ENCODE measurements around the gene LRP2. TPM values are rescaled to one million over a fixed set of nuclear protein-coding genes. Genes with fewer than 3 reads are reported as not detected.
A peak's percentile ranks its signal among the peaks of the same experiment; 100 is the strongest.

Gene LRP2
- total RNA-seq, 2 experiments from 2014 or later: 1.8 to 2.2 TPM

GRCh38 chr2:169372561-169372960 lies 10.2 kb upstream of the LRP2 start:
- Mint-ChIP-seq H3K9me3 (no peaks in the 10 kb centered on the region), H3K4me3 (no peak overlapping the region), H3K36me3 (ENCODE audit: low read depth) (no peaks in the 10 kb centered on the region), H3K4me1 (ENCODE audit: low read depth) (no peaks in the 10 kb centered on the region), H3K27ac (no peak overlapping the region), H3K27me3 (peaks cover 10% of the 10 kb centered on the region)
- ChIA-PET POLR2A (no interaction called here), CTCF (no interaction called here)
- TF ChIP-seq, protein P1, sequence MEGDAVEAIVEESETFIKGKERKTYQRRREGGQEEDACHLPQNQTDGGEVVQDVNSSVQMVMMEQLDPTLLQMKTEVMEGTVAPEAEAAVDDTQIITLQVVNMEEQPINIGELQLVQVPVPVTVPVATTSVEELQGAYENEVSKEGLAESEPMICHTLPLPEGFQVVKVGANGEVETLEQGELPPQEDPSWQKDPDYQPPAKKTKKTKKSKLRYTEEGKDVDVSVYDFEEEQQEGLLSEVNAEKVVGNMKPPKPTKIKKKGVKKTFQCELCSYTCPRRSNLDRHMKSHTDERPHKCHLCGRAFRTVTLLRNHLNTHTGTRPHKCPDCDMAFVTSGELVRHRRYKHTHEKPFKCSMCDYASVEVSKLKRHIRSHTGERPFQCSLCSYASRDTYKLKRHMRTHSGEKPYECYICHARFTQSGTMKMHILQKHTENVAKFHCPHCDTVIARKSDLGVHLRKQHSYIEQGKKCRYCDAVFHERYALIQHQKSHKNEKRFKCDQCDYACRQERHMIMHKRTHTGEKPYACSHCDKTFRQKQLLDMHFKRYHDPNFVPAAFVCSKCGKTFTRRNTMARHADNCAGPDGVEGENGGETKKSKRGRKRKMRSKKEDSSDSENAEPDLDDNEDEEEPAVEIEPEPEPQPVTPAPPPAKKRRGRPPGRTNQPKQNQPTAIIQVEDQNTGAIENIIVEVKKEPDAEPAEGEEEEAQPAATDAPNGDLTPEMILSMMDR (IDR thresholded peaks at IDR 0.05): no peak
- DNase-seq: no peak
- intact Hi-C loops (cut with micrococcal nuclease): no loop called here
- no peak for ATAC-seq

GRCh38 chr2:169366066-169366465 lies 3.7 kb upstream of the LRP2 start:
- ChIA-PET POLR2A (no interaction called here), CTCF (interaction anchor here (0.6 to 1.3 kb wide), 2 partner anchors 257 to 1500 kb away, joined by 3 to 4 read pairs; no protein-coding TSS in a partner anchor)
- no peak for DNase-seq
- intact Hi-C loops (cut with micrococcal nuclease): no loop called here
- Mint-ChIP-seq H3K4me1 (ENCODE audit: low read depth) (peaks cover 33% of the 10 kb centered on the region), H3K4me3 (no peak overlapping the region), H3K27ac (no peak overlapping the region), H3K9me3 (no peaks in the 10 kb centered on the region), H3K27me3 (peaks cover 23% of the 10 kb centered on the region), H3K36me3 (ENCODE audit: low read depth) (peaks cover 3% of the 10 kb centered on the region)
- TF ChIP-seq, protein P1 (IDR thresholded peaks at IDR 0.05): no peak
- no peak for ATAC-seq

DNA sequence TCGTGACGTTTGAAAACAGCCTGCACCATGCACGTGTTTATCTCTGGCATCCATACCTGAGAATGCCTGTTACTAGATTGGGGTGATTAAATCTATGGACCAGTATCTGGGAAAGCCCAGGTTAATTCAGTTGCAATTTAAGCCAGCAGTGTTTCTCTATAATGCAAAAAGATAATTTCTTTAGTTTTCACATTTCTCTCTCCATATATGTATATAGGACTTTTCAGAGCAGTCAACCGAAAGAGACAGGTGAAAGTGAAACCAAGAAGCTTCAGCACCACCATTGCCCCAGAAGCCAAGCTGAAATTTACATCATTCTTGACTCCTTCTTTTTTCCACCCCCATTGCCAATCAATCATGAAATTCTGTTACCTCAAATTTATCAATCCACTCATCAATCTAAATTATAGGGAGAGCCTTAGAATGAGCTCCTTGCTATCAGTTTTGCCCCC lies 2.7 kb upstream of the LRP2 start:
- intact Hi-C loops (cut with micrococcal nuclease): no loop called here
- H3K27ac Mint-ChIP-seq: peak overlapping the region; percentile 90
- CTCF ChIA-PET: no interaction called here
- H3K36me3 Mint-ChIP-seq (ENCODE audit: low read depth): peaks cover 3% of the 10 kb centered on the region
- POLR2A ChIA-PET: no interaction called here
- H3K4me3 Mint-ChIP-seq: peak overlapping the region; percentile 94
- TF ChIP-seq, protein P1 (IDR thresholded peaks at IDR 0.05): no peak
- ATAC-seq (peak; percentile 11), DNase-seq (peak; percentile 27)
- peaks cover 33% of the 10 kb centered on the region for H3K4me1 Mint-ChIP-seq (ENCODE audit: low read depth)
- H3K9me3 Mint-ChIP-seq: no peaks in the 10 kb centered on the region
- peaks cover 29% of the 10 kb centered on the region for H3K27me3 Mint-ChIP-seq

DNA sequence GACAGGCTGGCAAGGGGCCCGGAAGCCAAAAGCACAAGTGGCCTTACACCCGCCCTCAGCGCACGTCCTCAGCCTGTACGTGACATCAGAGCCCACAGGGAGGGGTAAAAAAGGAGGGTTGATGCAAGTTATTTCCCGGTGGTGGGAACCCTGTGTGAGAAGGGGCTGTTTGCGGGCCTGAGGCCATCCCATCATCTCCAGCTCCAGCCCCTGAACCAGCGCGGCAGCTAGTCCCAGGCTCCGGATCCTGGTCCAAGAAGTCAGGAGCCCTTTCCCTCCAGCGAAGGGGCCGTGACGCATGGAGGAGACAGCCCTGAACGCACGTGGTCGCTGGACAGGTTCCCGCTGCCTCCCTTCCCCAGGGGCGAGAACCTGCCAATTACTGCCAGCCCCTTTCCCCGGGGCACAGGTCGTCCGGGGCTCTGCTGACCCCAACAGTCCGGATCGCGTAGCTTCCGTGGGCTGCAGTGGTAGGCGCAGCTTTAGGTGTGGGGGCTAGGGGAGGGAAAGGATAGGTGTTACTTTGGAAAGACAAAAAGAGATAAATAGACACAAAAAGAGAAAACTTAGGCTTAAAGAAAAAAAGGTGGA lies 1.3 kb upstream of the LRP2 start:
- POLR2A ChIA-PET: interaction anchor here (0.6 kb wide), 1 partner anchor 22 kb away, joined by 3 read pairs; no protein-coding TSS in a partner anchor
- H3K36me3 Mint-ChIP-seq (ENCODE audit: low read depth): peaks cover 3% of the 10 kb centered on the region
- peak overlapping the region; percentile 90 for H3K27ac Mint-ChIP-seq
- peak; percentile 79 for DNase-seq
- CTCF ChIA-PET: no interaction called here
- intact Hi-C loops (cut with micrococcal nuclease): no loop called here
- TF ChIP-seq, protein P1 (IDR thresholded peaks at IDR 0.05): no peak
- peak; percentile 71 for ATAC-seq
- peak overlapping the region; percentile 94 for H3K4me3 Mint-ChIP-seq
- H3K4me1 Mint-ChIP-seq (ENCODE audit: low read depth): peaks cover 33% of the 10 kb centered on the region
- no peaks in the 10 kb centered on the region for H3K9me3 Mint-ChIP-seq
- peaks cover 31% of the 10 kb centered on the region for H3K27me3 Mint-ChIP-seq

GRCh38 chr2:169362894-169363559 lies 693 bp upstream of the LRP2 start:
- no peaks in the 10 kb centered on the region for H3K9me3 Mint-ChIP-seq
- H3K27me3 Mint-ChIP-seq: peaks cover 36% of the 10 kb centered on the region
- TF ChIP-seq, protein P1 (IDR thresholded peaks at IDR 0.05): no peak
- H3K4me3 Mint-ChIP-seq: peak overlapping the region; percentile 94
- ATAC-seq: no peak
- peak overlapping the region; percentile 90 for H3K27ac Mint-ChIP-seq
- ChIA-PET CTCF (no interaction called here), POLR2A (interaction anchor here (0.6 kb wide), 1 partner anchor 21 kb away, joined by 3 read pairs; no protein-coding TSS in a partner anchor)
- H3K36me3 Mint-ChIP-seq (ENCODE audit: low read depth): peaks cover 3% of the 10 kb centered on the region
- H3K4me1 Mint-ChIP-seq (ENCODE audit: low read depth): peaks cover 33% of the 10 kb centered on the region
- intact Hi-C loops (cut with micrococcal nuclease): no loop called here
- peak; percentile 32 for DNase-seq

Measured in activated CD8-positive, alpha-beta T cell treated with anti-CD3 and anti-CD28 coated beads for 36 hours (primary cell).